Measurements from ENCODE around the gene EXD3. TPM values are rescaled to one million over a fixed set of nuclear protein-coding genes. Genes with fewer than 3 reads are reported as not detected.

The EXD3 gene
- total and polyA plus RNA-seq, 2 of the 4 experiments (the other 2 are of a cell fraction) = 1.1 to 7.4 TPM

GRCh38 chr9:137416006-137416562 is 6.9 kb downstream of the EXD3 start:
- H3K23ac ChIP-seq (ENCODE audit: low read depth, low read length) = no peak overlapping the region
- H3K36me3 ChIP-seq (ENCODE audit: control insufficient read depth, insufficient read depth, low read length) = peaks cover 3% of the 10 kb centered on the region; the same call in 1 of the 2 replicates
- no peak overlapping the region for H3K18ac ChIP-seq (ENCODE audit: low read depth, low read length)
- no peak overlapping the region for H4K8ac ChIP-seq (ENCODE audit: low read depth in 2 of 2, low read length in 2 of 2)
- no peak overlapping the region for H2AK9ac ChIP-seq (replicated peaks; ENCODE audit: low read depth, low read length, poor library complexity)
- peaks cover 12% of the 10 kb centered on the region for H3K9me1 ChIP-seq (ENCODE audit: insufficient read depth, low read length)
- H2AFZ ChIP-seq (replicated peaks; ENCODE audit: low read length, poor library complexity) = no peak overlapping the region
- TF ChIP-seq FOS (IDR thresholded peaks at IDR 0.05; ENCODE audit: low read depth, low read length) = no peak
- TF ChIP-seq, protein P1, sequence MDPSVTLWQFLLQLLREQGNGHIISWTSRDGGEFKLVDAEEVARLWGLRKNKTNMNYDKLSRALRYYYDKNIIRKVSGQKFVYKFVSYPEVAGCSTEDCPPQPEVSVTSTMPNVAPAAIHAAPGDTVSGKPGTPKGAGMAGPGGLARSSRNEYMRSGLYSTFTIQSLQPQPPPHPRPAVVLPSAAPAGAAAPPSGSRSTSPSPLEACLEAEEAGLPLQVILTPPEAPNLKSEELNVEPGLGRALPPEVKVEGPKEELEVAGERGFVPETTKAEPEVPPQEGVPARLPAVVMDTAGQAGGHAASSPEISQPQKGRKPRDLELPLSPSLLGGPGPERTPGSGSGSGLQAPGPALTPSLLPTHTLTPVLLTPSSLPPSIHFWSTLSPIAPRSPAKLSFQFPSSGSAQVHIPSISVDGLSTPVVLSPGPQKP (IDR thresholded peaks at IDR 0.05; ENCODE audit: borderline replicate concordance, low read depth, low read length) = no peak
- no peak for TF ChIP-seq MAZ (IDR thresholded peaks at IDR 0.05; ENCODE audit: borderline replicate concordance, low read depth, low read length)
- no peak for TF ChIP-seq RAD21 (IDR thresholded peaks at IDR 0.05; ENCODE audit: low read length)
- no peak for TF ChIP-seq BHLHE40 (IDR thresholded peaks at IDR 0.05; ENCODE audit: low read depth, low read length)
- H4K5ac ChIP-seq (ENCODE audit: low read depth, low read length) = no peak overlapping the region
- no peak overlapping the region for H2BK5ac ChIP-seq (ENCODE audit: low read depth, low read length, poor library complexity, severe bottlenecking)
- CTCF ChIA-PET = no interaction called here
- POLR2A ChIA-PET (ENCODE audit: unreplicated experiment) = no interaction called here
- no TSS peak for BruUV-seq (replicated peaks)
- H3K27me3 ChIP-seq (ENCODE audit: control insufficient read depth, insufficient read depth, low read length) = no peaks in the 10 kb centered on the region
- no peak overlapping the region for H3K9ac ChIP-seq (ENCODE audit: low read depth, low read length)
- DNase-seq = no peak
- H3K9me3 ChIP-seq (ENCODE audit: control insufficient read depth, insufficient read depth, low read length) = no peaks in the 10 kb centered on the region
- dilution Hi-C loops (cut with HindIII; ENCODE audit: low sequenced_read_pairs, unreplicated experiment) (no loop called here), intact Hi-C loops (cut with micrococcal nuclease) (no loop called here), in situ Hi-C loops (cut with MboI; ENCODE audit: low sequenced_read_pairs) (no loop called here)
- no peak overlapping the region for H3K4ac ChIP-seq (ENCODE audit: low read depth, low read length)
- no peak overlapping the region for H2BK120ac ChIP-seq (ENCODE audit: low read depth, low read length)
- no peak overlapping the region for H3K14ac ChIP-seq (replicated peaks; ENCODE audit: low read depth, low read length)
- H2AK5ac ChIP-seq (ENCODE audit: low read depth, low read length) = no peak overlapping the region
- no peak overlapping the region for H3K27ac ChIP-seq (ENCODE audit: insufficient read depth, low read length)
- no peak overlapping the region for H2BK20ac ChIP-seq (ENCODE audit: low read depth, low read length)
- H3K4me1 ChIP-seq (ENCODE audit: control insufficient read depth, insufficient read depth, low read length) = peaks cover 17% of the 10 kb centered on the region
- H3K4me3 ChIP-seq (ENCODE audit: insufficient read depth, low read depth, low read length) = no peak overlapping the region
- H3K56ac ChIP-seq (ENCODE audit: extremely low read depth, insufficient read depth, low read length) = no peak overlapping the region
- no peak for ATAC-seq (ENCODE audit: low read depth)
- H2BK15ac ChIP-seq (ENCODE audit: low read depth, low read length) = no peak overlapping the region
- no peaks in the 10 kb centered on the region for H4K20me1 ChIP-seq (ENCODE audit: insufficient read depth, low read length)
- peaks cover 18 to 47% of the 10 kb centered on the region in 2 experiments for H3K79me1 ChIP-seq (ENCODE audit: low read depth in 1 of 2, low read length in 2 of 2)
- WGBS, 2 experiments (ENCODE audit: extremely low coverage in 2 of 2, insufficient read length in 1 of 2) = 100% methylated on average over 1 of the region's 23 CpGs; no CpG with 5 or more reads in 1 of the 2 experiments
- no peak overlapping the region for H4K91ac ChIP-seq (ENCODE audit: insufficient read depth, low read depth, low read length)
- H3K4me2 ChIP-seq (ENCODE audit: low read depth, low read length) = no peak overlapping the region

All from IMR-90 (cell line).